NCI-H1930 (cell line): ENCODE results near the gene TSPAN7.

ENCODE experiments used
- DNase-seq, 2 experiments: peaks; one replicate each; lab custom pipeline; 2025; lab: John Stamatoyannopoulos, UW

The TSPAN7 gene, protein sequence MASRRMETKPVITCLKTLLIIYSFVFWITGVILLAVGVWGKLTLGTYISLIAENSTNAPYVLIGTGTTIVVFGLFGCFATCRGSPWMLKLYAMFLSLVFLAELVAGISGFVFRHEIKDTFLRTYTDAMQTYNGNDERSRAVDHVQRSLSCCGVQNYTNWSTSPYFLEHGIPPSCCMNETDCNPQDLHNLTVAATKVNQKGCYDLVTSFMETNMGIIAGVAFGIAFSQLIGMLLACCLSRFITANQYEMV

DNA sequence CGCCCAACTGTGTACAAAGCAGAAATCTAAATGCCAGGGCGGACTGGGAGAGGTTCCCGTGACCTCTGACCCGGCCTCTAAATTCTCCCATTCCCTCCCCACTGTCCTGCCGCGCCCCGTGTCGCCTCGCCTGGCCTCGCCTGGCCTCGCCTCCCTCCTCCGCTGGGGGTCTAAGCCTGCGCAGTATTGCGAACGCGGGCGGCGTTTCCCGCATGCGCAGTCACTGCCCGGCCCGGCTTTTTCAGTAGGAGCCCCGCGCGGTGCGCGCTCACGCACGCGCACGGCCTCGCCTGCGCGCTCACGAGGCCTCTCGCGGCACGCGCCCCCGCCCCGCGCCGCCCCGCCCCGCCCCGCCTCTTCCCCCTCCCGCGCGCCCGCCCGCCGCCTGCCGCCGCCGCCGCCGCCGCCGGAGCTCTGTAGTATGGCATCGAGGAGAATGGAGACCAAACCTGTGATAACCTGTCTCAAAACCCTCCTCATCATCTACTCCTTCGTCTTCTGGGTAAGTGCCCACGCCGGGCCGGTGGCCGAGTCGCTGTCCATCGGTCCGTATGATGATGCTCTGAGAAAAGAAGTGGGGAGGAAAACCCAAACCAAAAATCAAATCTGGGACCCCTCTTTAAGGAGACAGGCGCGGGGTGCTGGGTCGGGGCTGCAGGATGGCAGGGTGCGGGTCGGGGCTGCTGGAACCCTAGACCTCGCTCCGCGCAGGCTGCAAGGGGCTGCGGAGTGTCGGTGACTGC, at the start of gene TSPAN7:
TSS of gene TSPAN7 (plus strand) at position 417 of the 743 bp plus-strand sequence. CDS start at position 422, 5 bp downstream.
- DNase-seq: peak; percentile 76 to 88

GRCh38 chrX:38513112-38513742, 48.1 kb upstream of the TSPAN7 start:
- DNase-seq: no peak

DNA sequence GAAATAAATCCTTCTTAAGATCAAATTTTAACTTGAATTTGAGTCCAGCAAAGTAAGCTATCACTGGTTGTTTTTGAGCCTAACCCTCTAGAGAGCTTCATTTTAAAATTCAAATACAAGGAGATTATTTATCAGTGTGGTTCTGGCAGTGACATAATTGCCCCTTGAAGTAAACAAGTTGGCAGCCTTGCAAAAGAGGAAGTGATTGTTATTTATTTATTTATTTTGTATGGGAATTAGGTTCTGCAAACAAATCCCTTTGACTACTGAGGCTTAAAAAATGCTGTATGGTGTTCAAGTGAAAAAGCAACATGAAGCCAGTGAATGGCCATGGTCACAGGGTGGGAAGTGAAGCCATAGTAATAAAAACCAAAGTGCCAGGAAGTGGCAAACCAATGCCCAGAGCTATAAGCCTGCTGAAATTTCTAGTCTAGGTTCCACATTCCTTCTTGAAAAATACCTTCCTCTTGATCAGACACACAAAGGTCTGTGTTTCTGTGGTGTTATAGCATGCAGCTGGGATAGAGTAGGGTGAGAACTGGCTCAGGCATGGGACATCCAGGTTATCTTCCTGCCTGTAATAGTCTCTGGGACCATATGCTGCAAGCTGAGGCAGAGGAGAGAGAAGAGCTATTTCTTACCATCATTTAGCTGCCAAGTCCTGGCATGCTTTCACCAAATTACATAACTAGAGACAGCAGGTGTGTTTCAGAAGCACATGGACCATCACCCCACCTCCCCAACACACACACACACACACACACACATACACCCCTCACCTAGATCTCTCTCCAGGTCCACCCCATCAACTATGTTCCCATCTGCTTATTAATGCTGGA, 47.1 kb upstream of the TSPAN7 start:
- no peak for DNase-seq

DNA sequence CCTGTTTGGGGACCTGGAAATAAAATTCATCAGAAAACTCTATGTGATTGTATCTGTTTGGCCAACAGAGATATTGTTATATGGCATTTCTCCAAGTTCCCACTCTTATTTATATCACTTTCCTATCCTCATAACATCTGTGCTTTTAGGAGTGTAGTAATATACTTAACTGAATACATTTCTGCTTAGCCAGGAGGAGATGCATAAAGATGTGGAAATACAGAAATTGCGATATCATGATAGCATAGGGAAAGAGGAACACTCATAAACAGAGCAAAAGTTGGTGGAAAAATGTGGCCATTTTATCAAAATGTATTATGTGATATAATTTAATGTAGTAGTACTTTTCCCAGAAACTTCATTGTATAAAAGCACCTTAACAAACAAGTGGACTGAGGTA, 46.1 kb upstream of the TSPAN7 start:
- no peak for DNase-seq

DNA sequence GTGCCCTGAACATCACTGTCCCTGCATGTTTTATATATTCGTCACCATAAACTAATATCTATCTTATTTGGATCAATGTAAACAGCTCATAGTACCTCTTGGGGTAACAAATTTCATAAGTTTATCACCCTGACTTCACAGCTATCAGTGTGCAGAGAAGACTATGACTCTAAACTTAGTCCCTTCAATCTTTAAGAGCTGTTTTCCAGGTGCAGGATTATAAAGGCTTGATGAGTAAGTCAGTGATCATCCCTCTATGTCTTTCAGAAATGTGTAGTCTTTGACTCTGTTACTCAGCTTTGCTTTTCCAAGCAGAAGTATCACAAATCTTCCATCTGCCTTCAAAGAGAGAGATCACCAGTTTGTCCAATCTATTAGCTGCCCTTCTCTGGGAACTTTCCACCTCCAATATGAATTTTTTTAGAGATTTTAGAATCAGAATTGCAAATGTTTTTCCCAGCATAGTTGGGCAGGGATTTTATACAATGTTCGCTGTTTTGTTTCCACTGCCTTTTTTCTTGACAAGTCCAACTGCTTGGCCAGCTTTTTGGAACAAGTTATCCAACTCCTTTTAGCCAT, 45.1 kb upstream of the TSPAN7 start:
- DNase-seq: no peak

- DNase-seq: no peak
These were observed 41.7 kb upstream of the TSPAN7 start for GRCh38 chrX:38519651-38520050.

GRCh38 chrX:38538134-38538533, 23.2 kb upstream of the TSPAN7 start:
- DNase-seq: no peak

GRCh38 chrX:38539748-38540147, 21.6 kb upstream of the TSPAN7 start:
- DNase-seq: no peak

DNA sequence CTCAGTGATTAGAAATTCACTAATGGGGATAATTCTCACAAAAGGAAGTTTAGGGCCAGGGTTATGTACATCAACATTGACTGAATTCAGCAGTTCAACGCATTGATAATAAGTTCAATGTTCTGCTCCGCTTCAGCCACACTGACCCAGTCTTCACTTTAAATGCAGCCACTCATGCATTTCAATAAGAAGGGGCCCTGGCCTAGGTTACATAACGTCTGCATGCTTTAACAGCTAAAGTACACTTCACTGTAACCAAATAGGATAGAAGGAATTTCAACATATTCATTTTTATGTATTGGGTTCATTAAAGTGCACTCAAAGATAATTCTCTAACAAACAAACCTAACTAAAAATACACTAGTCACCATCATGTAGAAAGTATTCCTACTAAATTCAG, 12.8 kb upstream of the TSPAN7 start:
- no peak for DNase-seq

DNA sequence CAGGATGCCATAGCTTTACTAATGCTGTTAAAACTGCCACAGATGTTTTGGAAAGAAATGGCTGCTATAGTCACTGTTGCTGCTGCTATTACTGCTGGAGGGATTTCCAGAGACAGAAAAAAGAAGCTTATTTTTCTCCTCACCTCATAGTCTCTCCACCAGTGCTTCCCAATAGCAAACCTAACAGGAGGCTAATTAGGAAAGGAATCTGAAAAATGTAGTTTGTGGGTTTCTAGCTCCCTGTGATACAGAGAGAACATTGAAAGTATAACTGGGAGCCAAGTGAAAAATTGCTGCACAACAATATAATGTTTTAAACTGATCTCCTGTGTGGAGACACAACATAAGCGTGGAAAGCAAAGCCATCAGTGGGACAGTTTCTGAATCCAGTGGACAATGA, 8.6 kb upstream of the TSPAN7 start:
- DNase-seq: no peak

DNA sequence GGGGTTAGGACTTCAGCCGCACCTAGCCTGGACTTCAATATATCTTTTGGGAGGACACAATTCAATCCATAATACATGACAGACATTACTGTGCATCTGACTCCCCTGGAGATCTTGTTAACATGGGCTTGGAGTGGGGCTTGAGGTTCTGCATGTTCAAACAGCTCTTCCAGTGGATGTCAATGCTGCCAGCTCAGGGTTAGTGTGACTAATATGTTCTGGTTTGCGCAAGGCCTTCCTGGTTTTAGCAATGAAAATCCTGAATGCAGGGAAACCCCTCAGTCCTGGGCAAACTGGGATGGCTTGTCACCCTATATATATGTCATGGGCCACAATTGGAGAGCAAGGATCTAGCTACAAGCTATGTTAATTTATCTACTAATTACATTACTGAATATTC, 2.7 kb upstream of the TSPAN7 start:
- DNase-seq: no peak

DNA sequence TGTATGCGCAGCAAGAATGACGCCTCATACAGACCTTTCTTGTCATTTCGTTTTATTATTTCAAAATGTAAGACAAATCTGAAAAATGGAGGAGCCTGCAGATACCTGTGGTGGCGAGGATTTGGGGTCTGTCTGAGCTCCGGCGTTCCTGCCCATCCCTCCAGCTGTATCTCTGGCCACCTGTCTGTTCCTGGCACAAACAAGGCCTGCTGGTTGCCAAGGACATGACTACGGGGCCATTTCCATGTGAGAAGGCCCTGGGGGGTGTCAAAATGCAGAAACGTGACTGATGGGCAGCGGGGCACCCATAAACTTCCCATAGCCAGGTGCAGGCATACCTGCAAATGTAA, 591 bp upstream of the TSPAN7 start:
- DNase-seq: no peak

DNA sequence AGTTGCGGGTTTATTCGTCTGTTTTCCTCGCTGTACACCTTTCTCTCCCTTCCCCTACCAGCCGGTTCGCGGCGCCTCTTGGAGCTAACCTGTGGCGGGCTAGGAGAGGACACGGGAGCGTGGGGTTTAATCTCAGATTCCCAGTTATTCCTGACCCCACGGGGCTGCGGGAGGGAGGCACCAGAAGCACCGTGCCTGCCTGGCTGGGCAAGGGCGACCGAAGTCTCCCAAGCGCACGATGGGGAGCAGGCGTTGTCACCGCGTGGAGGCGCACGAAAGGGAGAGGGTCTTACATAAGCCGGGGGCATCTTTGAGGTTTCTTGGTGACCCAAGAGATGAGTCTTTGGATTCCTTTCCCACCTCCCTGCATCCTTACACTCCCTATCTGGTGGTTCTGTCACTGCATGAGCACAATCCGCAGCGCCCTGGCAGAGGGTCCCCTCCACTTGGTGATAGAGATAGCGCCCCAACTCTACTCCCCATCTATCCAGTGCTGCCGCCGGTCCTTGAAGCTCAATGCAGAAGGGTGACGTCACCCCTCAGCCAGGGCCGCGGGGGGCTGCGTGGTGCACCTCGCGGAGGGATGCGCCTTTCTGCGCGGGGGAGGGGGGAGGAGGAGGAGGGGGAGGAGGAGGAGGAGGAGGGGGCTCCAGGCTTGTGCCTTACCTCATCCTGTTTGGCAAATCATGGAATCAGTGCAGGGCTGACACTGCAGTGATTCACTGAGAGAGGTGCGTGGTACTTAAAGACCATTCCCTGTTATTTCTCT, 793 bp downstream of the TSPAN7 start:
- DNase-seq: peak in 1 of 2 experiments; percentile 2

GRCh38 chrX:38563030-38563429, 1.7 kb downstream of the TSPAN7 start:
- no peak for DNase-seq

- no peak for DNase-seq
These were observed 9.1 kb downstream of the TSPAN7 start for GRCh38 chrX:38570396-38570795.

GRCh38 chrX:38571058-38571457, 9.7 kb downstream of the TSPAN7 start:
- DNase-seq: no peak

GRCh38 chrX:38574858-38575257, 13.5 kb downstream of the TSPAN7 start:
- DNase-seq: no peak

DNA sequence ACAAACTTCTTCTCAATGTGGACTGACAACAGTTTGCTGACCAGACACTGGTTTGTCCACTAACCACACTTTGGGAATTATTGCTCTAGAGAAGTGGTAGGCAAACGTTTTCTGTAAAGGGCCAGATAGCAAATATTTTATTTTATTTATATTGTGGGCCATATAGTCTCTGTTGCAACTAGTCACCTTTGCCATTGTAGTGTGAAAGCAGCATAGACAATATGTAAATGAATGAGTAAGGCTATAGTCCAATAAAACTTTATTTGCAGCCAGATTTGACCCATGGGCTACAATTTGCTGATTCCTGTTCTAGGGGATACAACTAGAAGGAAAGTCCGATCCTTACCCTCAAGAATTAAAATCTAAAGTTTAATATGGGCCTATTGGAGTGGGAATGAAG, 14.5 kb downstream of the TSPAN7 start:
- DNase-seq: no peak

GRCh38 chrX:38577738-38578137, 16.4 kb downstream of the TSPAN7 start:
- DNase-seq: no peak

GRCh38 chrX:38578167-38578566, 16.8 kb downstream of the TSPAN7 start:
- no peak for DNase-seq

DNA sequence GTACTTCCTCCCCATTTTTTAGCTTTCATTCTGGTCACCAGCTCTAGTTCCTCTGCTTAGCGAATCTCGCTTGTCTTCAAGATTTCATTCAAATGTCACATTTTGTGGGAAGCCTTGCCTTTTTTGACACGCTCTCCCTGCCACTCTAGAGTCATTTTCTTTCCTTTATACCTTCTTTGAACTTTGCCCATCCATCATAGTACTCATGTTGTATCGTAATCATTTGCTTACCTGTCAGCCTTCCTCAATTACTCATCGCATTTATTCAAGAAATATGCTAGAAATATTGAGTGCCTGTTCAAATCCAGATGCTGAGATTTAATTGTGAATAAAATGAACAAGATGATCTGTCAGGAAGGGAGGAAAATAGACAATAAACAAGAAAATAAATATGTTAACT, 21.8 kb downstream of the TSPAN7 start:
- DNase-seq: no peak
